H1 (cell line): ENCODE results near the gene UFSP2. TPM values are rescaled to one million over a fixed set of nuclear protein-coding genes. Genes with fewer than 3 reads are reported as not detected.

Source experiments
- polyA plus RNA-seq, 7 experiments: library from polyadenylated mRNA; depleted of rRNA in 3 of 7; stranded (reverse) in 5 of 7; unstranded in 2 of 7; fragments of >200 nt in 5 of 7; fragments of 200-250 nt in 2 of 7; gene quantifications; 1 replicate in 5 of 7; 2 replicates in 1 of 7; 4 replicates in 1 of 7; pipeline versions ENCODE4 v1.2.1 to v1.2.3, GENCODE V29; 2011 to 2013; ENCODE audit warnings: missing spikeins in 2 of 7, mixed read lengths in 2 of 7
- total RNA-seq: library from RNA; stranded (reverse); fragmentation: NEBNext Ultra II Directional; extraction: Animal tissue kit (Norgen Biotek cat#: 25700); gene quantifications from 2 replicates; pipeline ENCODE4 v1.2.1, GENCODE V29; 2021
- TF ChIP-seq, protein P1 (sequence below): fragments of 300-600 bp; sonication (generic); IDR thresholded peaks from 2 replicates; pipeline ENCODE4 v1.7.1; 2012; ENCODE audit warnings: low read length, moderate library complexity, mild to moderate bottlenecking, inconsistent platforms; ENCODE audit not compliant: insufficient replicate concordance

UFSP2 gene
- total and polyA plus RNA-seq, 2 of the 8 experiments (the other 6 are each of a cell fraction or from before 2014, with no cell fraction given) = 22.9 to 26.0 TPM

DNA sequence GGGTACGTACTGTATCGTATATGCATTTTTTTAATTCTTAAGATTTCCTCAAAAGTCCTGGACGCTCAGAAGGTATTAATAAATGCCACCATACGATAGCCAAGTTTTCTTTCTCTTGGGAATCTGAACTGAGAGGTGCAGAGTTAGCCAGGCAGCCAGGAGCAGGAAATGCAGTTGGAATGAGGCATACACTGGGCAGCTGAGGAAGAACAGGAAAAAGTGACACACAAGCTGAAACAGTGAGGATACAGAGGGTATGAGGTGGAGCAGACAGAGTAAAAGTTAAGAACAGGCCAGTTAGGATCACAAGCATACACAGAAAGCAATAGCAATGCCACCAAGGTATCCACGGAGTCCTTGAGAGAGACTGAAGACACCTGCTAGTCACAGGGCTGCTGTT, 13.4 kb downstream of the UFSP2 start (continued):
- TF ChIP-seq, protein P1, sequence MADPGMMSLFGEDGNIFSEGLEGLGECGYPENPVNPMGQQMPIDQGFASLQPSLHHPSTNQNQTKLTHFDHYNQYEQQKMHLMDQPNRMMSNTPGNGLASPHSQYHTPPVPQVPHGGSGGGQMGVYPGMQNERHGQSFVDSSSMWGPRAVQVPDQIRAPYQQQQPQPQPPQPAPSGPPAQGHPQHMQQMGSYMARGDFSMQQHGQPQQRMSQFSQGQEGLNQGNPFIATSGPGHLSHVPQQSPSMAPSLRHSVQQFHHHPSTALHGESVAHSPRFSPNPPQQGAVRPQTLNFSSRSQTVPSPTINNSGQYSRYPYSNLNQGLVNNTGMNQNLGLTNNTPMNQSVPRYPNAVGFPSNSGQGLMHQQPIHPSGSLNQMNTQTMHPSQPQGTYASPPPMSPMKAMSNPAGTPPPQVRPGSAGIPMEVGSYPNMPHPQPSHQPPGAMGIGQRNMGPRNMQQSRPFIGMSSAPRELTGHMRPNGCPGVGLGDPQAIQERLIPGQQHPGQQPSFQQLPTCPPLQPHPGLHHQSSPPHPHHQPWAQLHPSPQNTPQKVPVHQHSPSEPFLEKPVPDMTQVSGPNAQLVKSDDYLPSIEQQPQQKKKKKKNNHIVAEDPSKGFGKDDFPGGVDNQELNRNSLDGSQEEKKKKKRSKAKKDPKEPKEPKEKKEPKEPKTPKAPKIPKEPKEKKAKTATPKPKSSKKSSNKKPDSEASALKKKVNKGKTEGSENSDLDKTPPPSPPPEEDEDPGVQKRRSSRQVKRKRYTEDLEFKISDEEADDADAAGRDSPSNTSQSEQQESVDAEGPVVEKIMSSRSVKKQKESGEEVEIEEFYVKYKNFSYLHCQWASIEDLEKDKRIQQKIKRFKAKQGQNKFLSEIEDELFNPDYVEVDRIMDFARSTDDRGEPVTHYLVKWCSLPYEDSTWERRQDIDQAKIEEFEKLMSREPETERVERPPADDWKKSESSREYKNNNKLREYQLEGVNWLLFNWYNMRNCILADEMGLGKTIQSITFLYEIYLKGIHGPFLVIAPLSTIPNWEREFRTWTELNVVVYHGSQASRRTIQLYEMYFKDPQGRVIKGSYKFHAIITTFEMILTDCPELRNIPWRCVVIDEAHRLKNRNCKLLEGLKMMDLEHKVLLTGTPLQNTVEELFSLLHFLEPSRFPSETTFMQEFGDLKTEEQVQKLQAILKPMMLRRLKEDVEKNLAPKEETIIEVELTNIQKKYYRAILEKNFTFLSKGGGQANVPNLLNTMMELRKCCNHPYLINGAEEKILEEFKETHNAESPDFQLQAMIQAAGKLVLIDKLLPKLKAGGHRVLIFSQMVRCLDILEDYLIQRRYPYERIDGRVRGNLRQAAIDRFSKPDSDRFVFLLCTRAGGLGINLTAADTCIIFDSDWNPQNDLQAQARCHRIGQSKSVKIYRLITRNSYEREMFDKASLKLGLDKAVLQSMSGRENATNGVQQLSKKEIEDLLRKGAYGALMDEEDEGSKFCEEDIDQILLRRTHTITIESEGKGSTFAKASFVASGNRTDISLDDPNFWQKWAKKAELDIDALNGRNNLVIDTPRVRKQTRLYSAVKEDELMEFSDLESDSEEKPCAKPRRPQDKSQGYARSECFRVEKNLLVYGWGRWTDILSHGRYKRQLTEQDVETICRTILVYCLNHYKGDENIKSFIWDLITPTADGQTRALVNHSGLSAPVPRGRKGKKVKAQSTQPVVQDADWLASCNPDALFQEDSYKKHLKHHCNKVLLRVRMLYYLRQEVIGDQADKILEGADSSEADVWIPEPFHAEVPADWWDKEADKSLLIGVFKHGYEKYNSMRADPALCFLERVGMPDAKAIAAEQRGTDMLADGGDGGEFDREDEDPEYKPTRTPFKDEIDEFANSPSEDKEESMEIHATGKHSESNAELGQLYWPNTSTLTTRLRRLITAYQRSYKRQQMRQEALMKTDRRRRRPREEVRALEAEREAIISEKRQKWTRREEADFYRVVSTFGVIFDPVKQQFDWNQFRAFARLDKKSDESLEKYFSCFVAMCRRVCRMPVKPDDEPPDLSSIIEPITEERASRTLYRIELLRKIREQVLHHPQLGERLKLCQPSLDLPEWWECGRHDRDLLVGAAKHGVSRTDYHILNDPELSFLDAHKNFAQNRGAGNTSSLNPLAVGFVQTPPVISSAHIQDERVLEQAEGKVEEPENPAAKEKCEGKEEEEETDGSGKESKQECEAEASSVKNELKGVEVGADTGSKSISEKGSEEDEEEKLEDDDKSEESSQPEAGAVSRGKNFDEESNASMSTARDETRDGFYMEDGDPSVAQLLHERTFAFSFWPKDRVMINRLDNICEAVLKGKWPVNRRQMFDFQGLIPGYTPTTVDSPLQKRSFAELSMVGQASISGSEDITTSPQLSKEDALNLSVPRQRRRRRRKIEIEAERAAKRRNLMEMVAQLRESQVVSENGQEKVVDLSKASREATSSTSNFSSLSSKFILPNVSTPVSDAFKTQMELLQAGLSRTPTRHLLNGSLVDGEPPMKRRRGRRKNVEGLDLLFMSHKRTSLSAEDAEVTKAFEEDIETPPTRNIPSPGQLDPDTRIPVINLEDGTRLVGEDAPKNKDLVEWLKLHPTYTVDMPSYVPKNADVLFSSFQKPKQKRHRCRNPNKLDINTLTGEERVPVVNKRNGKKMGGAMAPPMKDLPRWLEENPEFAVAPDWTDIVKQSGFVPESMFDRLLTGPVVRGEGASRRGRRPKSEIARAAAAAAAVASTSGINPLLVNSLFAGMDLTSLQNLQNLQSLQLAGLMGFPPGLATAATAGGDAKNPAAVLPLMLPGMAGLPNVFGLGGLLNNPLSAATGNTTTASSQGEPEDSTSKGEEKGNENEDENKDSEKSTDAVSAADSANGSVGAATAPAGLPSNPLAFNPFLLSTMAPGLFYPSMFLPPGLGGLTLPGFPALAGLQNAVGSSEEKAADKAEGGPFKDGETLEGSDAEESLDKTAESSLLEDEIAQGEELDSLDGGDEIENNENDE = no peak
